ENCODE results near the gene EPN1. TPM values are rescaled to one million over a fixed set of nuclear protein-coding genes. Genes with fewer than 3 reads are reported as not detected.

Gene EPN1
- total and polyA plus RNA-seq, 2 of the 8 experiments (the other 6 are each of a cell fraction or from before 2014, with no cell fraction given) = 49.6 to 200 TPM

GRCh38 chr19:55656988-55657747 lies 17.9 kb upstream of the EPN1 start:
- Histone ChIP-seq H2BK15ac (ENCODE audit: low read length) (0 out of 2 replicates have a peak overlapping the region, but pooled peaks have one; percentile 53), H3K9ac (replicated peaks in 1 of 4; ENCODE audit: extremely low read depth in 1 of 4, low read depth in 3 of 4, low read length in 3 of 4) (peak overlapping the region in 3 of 4 experiments; percentile 5 to 100 (median 98); a peak in 4 of 7 replicates), H3K4me3 (ENCODE audit: extremely low read depth in 1 of 4, insufficient read depth in 2 of 4, low read depth in 3 of 4, low read length in 4 of 4) (peak overlapping the region; percentile 84 to 93 (median 92); a peak in 7 of 8 replicates), H4K91ac (replicated peaks; ENCODE audit: insufficient read length, low read length) (no peak overlapping the region), H3K56ac (replicated peaks; ENCODE audit: insufficient read length, low read depth, low read length) (no peak overlapping the region), H3K4me1 (replicated peaks in 1 of 4; ENCODE audit: control insufficient read depth in 3 of 4, insufficient read depth in 4 of 4, low read length in 3 of 4) (peaks cover 3 to 16% (median 10%) of the 10 kb centered on the region in 4 experiments; a peak in 6 of 7 replicates), H3K4ac (replicated peaks; ENCODE audit: insufficient read length, low read depth, low read length) (no peak overlapping the region), H3K9me3 (ENCODE audit: insufficient read depth in 2 of 2, low read depth in 1 of 2, low read length in 1 of 2) (no peaks in the 10 kb centered on the region), H3K27me3 (replicated peaks in 1 of 4; ENCODE audit: control insufficient read depth in 3 of 4, extremely low read depth in 1 of 4, insufficient read depth in 3 of 4, low read length in 3 of 4) (no peaks in the 10 kb centered on the region), H4K20me1 (replicated peaks in 1 of 2; ENCODE audit: control insufficient read depth in 1 of 2, insufficient read depth in 2 of 2, low read length in 2 of 2) (peaks cover 23 to 24% of the 10 kb centered on the region in 2 experiments), H3K14ac (ENCODE audit: insufficient read length) (no peak overlapping the region), H3K79me1 (ENCODE audit: low read depth, low read length) (peaks cover 8% of the 10 kb centered on the region; the same call in 1 of the 2 replicates), H2AFZ (ENCODE audit: low read length) (no peak overlapping the region), H2AK5ac (ENCODE audit: low read depth, low read length) (0 out of 2 replicates have a peak overlapping the region, but pooled peaks have one; percentile 46), H4K8ac (ENCODE audit: extremely low read depth, insufficient read depth, low read length) (no peak overlapping the region), H2BK120ac (replicated peaks; ENCODE audit: low read depth, low read length) (no peak overlapping the region), H3K4me2 (ENCODE audit: insufficient read depth in 1 of 2, low read depth in 2 of 2, low read length in 2 of 2) (peak overlapping the region; percentile 81 to 94), H2BK5ac (ENCODE audit: low read depth, low read length) (peak overlapping the region; percentile 80), H3K23me2 (ENCODE audit: low read depth, low read length) (peaks cover 13% of the 10 kb centered on the region), H3K36me3 (ENCODE audit: control insufficient read depth in 2 of 4, insufficient read depth in 4 of 4, low read length in 3 of 4) (peaks cover 7 to 21% (median 18%) of the 10 kb centered on the region in 4 experiments; a peak in 6 of 8 replicates), H2BK12ac (ENCODE audit: low read depth, low read length) (no peak overlapping the region), H3K79me2 (ENCODE audit: control insufficient read depth in 1 of 2, insufficient read depth in 2 of 2, low read length in 2 of 2) (peaks cover 45 to 63% of the 10 kb centered on the region in 2 experiments), H4K5ac (ENCODE audit: insufficient read length, low read depth, low read length) (no peak overlapping the region), H3K23ac (ENCODE audit: insufficient read length) (no peak overlapping the region), H3K18ac (ENCODE audit: extremely low read depth, low read length) (no peak overlapping the region), H2BK20ac (ENCODE audit: low read length) (no peak overlapping the region), H3K27ac (ENCODE audit: low read depth, low read length) (no peak overlapping the region; the same call in 1 of the 2 replicates)
- CTCF ChIA-PET (ENCODE audit: partially characterized antibody) = interaction anchor here (0.6 to 2.8 kb wide), 7 partner anchors 14 to 1330 kb away, joined by 3 to 19 read pairs (median 3); partner anchors contain the start of gene SYT5
- peak in 1 of 2 experiments; percentile 27; a peak in 1 of 3 replicates for TF ChIP-seq POLR2A (IDR thresholded peaks at IDR 0.05; ENCODE audit: control extremely low read depth in 1 of 2, low read depth in 2 of 2, low read length in 2 of 2)
- TF ChIP-seq SIX5 (IDR thresholded peaks at IDR 0.05; ENCODE audit: low read depth, low read length) = no peak
- DNase-seq (ENCODE audit: low read depth in 1 of 2, low spot score in 2 of 2) = no peak
- no peak for FAIRE-seq
- POLR2A ChIA-PET (ENCODE audit: partially characterized antibody) = interaction anchor here (0.6 to 5.8 kb wide), 16 partner anchors 8 to 462 kb away, joined by 3 to 75 read pairs (median 4); partner anchors contain the start of gene EPN1
- 75% methylated on average over 18 of the region's 18 CpGs; no CpG with 5 or more reads in 1 of the 2 experiments for WGBS, 2 experiments (ENCODE audit: extremely low coverage in 1 of 2, insufficient coverage in 1 of 2, insufficient read length in 1 of 2, insufficient replicate concordance in 2 of 2, low coverage in 1 of 2, low lambda C conversion rate in 2 of 2, missing lambda C conversion rate in 1 of 2)

Data from H1 (cell line).